Small intestine (tissue), 7 donors: ENCODE data around the gene GSN. TPM values are rescaled to one million over a fixed set of nuclear protein-coding genes. Genes with fewer than 3 reads are reported as not detected.
A peak's percentile ranks its signal among the peaks of the same experiment; 100 is the strongest.
"Not testable (repeated sequence)": the region's sequence is repeated elsewhere in the genome, so short reads cannot be mapped to it uniquely, and the experiment has no call there.

Experiments
- DNase-seq, 2 donors: peaks; one replicate each; pipeline versions ENCODE4 v3.0.0 to v3.0.0-alpha.2; 2013
- FAIRE-seq: peaks from 2 replicates; lab custom pipeline; 2012; peaks lifted over from hg19 to GRCh38; lab: Jason Lieb, UNC
- H3K27ac ChIP-seq, 3 donors: one replicate each; pipeline ENCODE4 v1.5.1; 2013; ENCODE audit warnings: low read length in 2 of 3, mild to moderate bottlenecking in 2 of 3, control low read depth in 1 of 3, inconsistent platforms in 1 of 3, low read depth in 1 of 3, moderate library complexity in 1 of 3
- H3K27me3 ChIP-seq, 3 donors: one replicate each; pipeline ENCODE4 v1.6.1; 2013; ENCODE audit warnings: low read length in 3 of 3, inconsistent platforms in 1 of 3; ENCODE audit not compliant: control insufficient read depth in 3 of 3, insufficient read depth in 3 of 3
- H3K36me3 ChIP-seq, 3 donors: one replicate each; pipeline ENCODE4 v1.6.1; 2013; ENCODE audit warnings: low read length in 3 of 3, inconsistent platforms in 1 of 3, low read depth in 1 of 3, mild to moderate bottlenecking in 1 of 3, moderate library complexity in 1 of 3; ENCODE audit not compliant: control insufficient read depth in 3 of 3, insufficient read depth in 2 of 3
- H3K4me1 ChIP-seq, 3 donors: one replicate each; pipeline ENCODE4 v1.6.1; 2013; ENCODE audit warnings: low read length in 2 of 3, inconsistent platforms in 1 of 3, low read depth in 1 of 3, mild to moderate bottlenecking in 1 of 3, moderate library complexity in 1 of 3; ENCODE audit not compliant: control insufficient read depth in 3 of 3, insufficient read depth in 2 of 3
- H3K4me3 ChIP-seq, 3 donors: one replicate each; pipeline ENCODE4 v1.5.1; 2013; ENCODE audit warnings: low read length in 3 of 3, control low read depth in 1 of 3, inconsistent platforms in 1 of 3, low read depth in 1 of 3, mild to moderate bottlenecking in 1 of 3, moderate library complexity in 1 of 3
- H3K9me3 ChIP-seq, 2 donors: one replicate each; pipeline ENCODE4 v1.6.1; 2013; ENCODE audit warnings: low read depth in 1 of 2, low read length in 1 of 2; ENCODE audit not compliant: control insufficient read depth in 2 of 2, insufficient read depth in 1 of 2
- WGBS, 3 donors: extraction: QIAGEN DNeasy Blood & Tissue Kit; methylation state at CpG; one replicate each; pipeline ENCODE4 v1.1.7; 2013; 5-methylcytosine and 5-hydroxymethylcytosine counted together
- polyA plus RNA-seq, 4 donors: library from polyadenylated mRNA; stranded (reverse) in 3 of 4; unstranded in 1 of 4; fragments of 200-250 nt in 3 of 4; fragments of 120-200 nt in 1 of 4; gene quantifications; one replicate each; pipeline versions ENCODE4 v1.2.1 to v1.2.3, GENCODE V29; 2013
- donor health status: healthy with polysubstance abuse.
- donor health status: control.
- donor health status: control.
- donor health status: Bipolar disorder and iron deficiency.
- donor health status: healthy.

GSN gene
- polyA plus RNA-seq, 4 donors, result 154 to 380 (median 201) TPM

DNA sequence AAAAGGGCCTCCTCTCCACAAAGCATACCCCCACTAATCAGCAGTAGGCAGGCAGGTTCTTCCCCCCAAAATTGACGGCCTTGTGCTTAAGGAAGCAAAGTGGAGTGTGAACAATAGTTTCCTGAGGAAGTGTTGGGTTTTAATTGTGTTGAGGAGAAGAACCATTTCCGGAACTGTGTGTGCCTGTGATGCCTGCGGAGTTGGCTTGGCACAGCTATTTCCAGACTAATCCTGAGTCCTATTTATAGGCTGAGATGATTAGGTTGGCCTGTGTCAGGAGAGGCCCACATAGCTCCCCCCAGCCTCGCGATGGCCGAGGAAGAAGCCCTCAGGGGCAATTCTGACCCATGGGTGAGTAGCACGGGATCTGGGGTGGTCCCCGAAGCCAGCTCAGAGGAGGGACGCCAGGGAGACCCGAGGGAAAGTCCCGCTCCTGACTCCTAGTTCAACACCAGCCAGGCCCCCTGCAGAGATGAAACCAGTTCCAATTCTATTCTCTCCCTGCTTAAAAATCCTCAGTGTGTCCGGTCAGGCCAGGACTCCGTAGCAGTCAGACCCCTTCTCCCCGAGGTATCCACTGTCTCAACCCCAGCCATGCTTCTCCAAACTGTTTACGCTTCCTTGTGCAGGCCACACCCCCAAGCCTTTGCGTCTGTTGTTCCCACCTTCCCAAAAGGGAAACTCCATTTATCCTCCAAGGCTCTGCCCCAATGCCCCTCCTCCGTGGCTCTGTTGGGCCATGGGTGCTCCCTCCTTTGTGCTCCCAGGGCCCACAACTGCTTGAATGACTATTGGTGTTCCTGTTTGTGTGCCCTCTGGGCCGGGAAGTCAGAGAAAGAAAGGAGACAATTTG, 18.1 kb downstream of the GSN start:
- no peak overlapping the region for H3K4me3 ChIP-seq
- H3K27me3 ChIP-seq, result no peaks in the 10 kb centered on the region
- DNase-seq (peak in 1 of 2 donors; percentile 65), FAIRE-seq (no peak)
- peaks cover 0 to 22% (median 0%) of the 10 kb centered on the region in 3 donors for H3K36me3 ChIP-seq
- H3K27ac ChIP-seq, result peak overlapping the region; percentile 95 to 99 (median 97)
- H3K9me3 ChIP-seq, result no peaks in the 10 kb centered on the region
- H3K4me1 ChIP-seq, result peaks cover 12 to 74% (median 37%) of the 10 kb centered on the region in 3 donors
- 37 to 53% (median 52%) methylated on average over 18 of the region's 18 CpGs for WGBS, 3 donors

DNA sequence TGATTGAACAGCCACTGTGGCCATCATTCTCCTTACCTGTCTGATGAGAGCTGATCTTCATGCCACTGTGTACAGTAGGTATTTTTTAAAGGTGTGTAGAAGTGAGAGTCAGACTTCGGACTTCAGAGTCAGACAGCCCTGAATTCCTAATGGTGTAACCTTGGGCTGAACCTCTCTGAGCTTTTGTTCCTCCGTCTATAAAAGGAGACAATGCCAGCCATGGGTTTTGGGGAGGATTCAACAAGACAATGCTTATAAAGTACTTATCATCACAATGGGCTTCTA, 18.7 kb downstream of the GSN start:
- no peak overlapping the region for H3K4me3 ChIP-seq
- no peaks in the 10 kb centered on the region for H3K9me3 ChIP-seq
- H3K4me1 ChIP-seq, result peaks cover 9 to 69% (median 33%) of the 10 kb centered on the region in 3 donors
- 24 to 43% (median 39%) methylated on average over 2 of the region's 2 CpGs for WGBS, 3 donors
- DNase-seq, result peak in 1 of 2 donors; percentile 86
- no peaks in the 10 kb centered on the region for H3K27me3 ChIP-seq
- no peak for FAIRE-seq
- peak overlapping the region; percentile 95 to 99 (median 97) for H3K27ac ChIP-seq
- H3K36me3 ChIP-seq, result peaks cover 0 to 22% (median 0%) of the 10 kb centered on the region in 3 donors

DNA sequence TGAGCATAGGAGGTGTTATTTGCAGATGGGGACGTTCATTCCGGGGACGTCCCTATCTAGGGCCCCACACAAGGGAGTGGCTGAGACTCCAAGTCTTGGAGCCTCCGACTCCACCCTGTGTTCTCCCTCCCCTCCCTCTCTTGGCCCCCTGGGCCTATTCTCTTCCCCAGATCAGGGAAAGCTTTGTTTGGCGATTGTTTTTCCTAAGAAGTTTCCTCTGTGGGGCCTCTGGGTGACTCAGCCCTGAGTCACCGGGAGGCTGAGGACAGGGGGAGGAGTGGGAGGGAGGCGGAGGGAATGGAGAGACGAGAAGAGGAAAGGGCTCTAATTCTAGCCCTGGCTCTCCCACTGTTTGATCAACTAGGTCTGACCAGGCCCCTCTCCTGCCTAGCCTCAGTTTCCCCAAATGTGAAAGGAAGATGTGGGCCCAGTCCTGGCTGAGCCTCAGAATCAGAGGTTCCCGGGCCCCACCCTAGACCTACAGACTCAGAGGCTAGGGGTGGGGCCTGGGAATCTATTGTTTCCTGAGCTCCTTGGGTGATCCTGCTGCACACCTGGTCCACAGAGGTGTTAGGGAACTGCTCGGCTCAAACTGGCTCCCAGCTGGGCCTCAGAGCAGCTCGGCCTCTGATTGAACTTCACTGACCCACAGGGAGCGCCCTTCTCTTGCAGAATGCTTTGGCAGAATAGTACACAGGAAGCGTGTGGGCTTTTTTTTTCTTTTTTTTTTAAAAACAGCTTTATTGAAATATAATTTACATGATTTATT, 19.2 kb downstream of the GSN start:
- Histone ChIP-seq H3K36me3 (peaks cover 0 to 19% (median 0%) of the 10 kb centered on the region in 3 donors), H3K27ac (peak overlapping the region; percentile 95 to 99 (median 97)), H3K4me1 (peaks cover 7 to 63% (median 30%) of the 10 kb centered on the region in 3 donors), H3K4me3 (no peak overlapping the region), H3K27me3 (no peaks in the 10 kb centered on the region), H3K9me3 (no peaks in the 10 kb centered on the region)
- peak; percentile 94 to 96 for DNase-seq
- no peak for FAIRE-seq
- WGBS, 3 donors, result 4 to 21% (median 19%) methylated on average over 13 of the region's 13 CpGs

DNA sequence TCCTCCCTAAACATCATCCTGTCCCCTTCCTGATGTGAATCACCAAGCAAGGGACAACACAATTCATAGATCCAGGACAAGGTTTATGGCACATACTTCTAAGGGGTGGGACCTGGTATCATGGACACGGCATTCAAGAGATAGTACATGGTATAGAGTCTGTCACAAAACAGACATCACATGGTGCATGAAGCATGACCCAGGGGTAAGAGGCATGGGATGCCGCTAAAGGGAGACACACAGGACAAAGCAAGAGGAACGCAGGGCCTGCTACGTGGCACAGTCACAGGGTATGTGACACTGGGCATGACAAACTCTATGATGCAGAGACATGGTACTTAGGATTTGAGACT, 20.7 kb downstream of the GSN start:
- Histone ChIP-seq H3K36me3 (peaks cover 0 to 12% (median 0%) of the 10 kb centered on the region in 3 donors), H3K4me3 (no peak overlapping the region), H3K9me3 (no peaks in the 10 kb centered on the region), H3K27ac (peak overlapping the region; percentile 76 to 97 (median 95)), H3K27me3 (no peaks in the 10 kb centered on the region), H3K4me1 (peaks cover 4 to 54% (median 26%) of the 10 kb centered on the region in 3 donors)
- FAIRE-seq (no peak), DNase-seq (peak; percentile 87 to 88)
- 46 to 62% (median 47%) methylated on average over 4 of the region's 4 CpGs for WGBS, 3 donors

DNA sequence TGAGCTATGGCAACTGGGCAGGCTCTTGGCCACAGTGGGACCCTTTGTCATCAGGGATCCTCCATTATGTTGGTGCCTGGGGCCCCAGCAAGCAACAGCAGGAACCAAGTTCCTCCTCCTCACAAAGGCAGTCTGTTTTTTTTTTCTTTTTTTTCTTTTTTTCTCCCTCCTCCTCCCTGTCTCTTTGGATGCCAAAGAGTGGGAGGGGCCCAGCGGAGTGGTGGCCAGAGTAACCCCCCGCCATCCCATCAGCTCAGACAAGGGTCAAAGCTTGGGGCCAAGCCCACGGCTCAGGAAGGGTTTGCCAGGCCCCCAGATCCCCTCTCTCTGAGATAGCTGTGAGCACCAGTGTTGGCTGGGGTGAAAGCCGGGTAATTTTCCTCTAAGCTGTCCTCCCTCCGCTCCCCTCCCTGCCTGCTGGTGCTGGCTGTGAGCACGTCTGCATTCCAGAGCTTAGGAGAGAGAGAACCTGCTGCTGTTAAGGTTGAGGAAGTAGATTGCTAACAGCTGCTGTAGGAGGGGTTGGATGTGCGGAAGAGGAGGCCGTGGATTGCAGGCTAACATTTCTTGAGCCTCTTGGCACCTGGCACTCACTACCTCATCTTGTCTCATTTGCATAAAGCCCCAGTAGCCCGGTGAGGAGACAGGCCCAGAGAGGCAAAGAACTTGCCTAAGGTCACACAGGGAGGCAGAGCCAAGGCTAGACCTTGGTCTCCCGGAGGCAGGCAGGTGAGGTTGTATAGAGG, 21.2 kb downstream of the GSN start:
- no peaks in the 10 kb centered on the region for H3K27me3 ChIP-seq
- no peak overlapping the region for H3K4me3 ChIP-seq
- 15 to 45% (median 29%) methylated on average over 10 of the region's 10 CpGs for WGBS, 3 donors
- H3K27ac ChIP-seq, result peak overlapping the region; percentile 76 to 97 (median 95)
- peaks cover 4 to 51% (median 25%) of the 10 kb centered on the region in 3 donors for H3K4me1 ChIP-seq
- no peaks in the 10 kb centered on the region for H3K9me3 ChIP-seq
- peaks cover 0 to 10% (median 0%) of the 10 kb centered on the region in 3 donors for H3K36me3 ChIP-seq
- DNase-seq, result peak; percentile 79 to 83
- FAIRE-seq, result no peak

DNA sequence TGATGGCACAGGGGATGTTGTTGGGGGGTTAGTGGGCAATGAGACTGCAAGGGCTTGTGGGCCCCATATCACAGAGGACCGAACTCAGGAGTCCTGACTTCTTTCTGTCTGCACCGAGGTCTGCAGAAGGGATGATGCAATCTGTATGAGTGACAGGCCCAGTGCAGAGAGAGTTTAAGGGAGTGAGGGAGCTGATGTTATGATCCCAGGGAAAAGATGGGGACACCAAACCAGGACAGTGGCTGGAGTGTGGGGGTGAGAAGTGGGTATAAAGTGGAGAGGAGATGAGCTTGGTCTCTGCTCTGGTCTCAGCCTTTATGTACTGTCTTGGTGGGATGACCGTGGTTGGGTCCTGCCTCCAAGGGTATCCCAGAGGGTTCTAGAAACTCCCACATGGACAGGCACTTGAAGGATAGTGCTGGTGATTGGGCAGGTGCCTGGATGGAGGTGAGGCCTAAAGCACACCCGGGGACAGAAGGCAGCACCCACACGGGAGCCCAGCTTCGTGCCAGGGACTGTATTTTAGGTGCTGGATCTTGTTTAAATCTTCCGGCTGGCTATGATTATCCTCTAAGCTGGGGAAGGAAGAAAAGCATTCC, 21.9 kb downstream of the GSN start:
- Histone ChIP-seq H3K36me3 (peaks cover 0 to 5% (median 0%) of the 10 kb centered on the region in 3 donors), H3K4me3 (no peak overlapping the region), H3K9me3 (no peaks in the 10 kb centered on the region), H3K27me3 (no peaks in the 10 kb centered on the region), H3K4me1 (peaks cover 4 to 51% (median 18%) of the 10 kb centered on the region in 3 donors), H3K27ac (peak overlapping the region; percentile 76 to 97 (median 95))
- no peak for DNase-seq
- FAIRE-seq, result no peak
- WGBS, 3 donors, result 67 to 78% (median 69%) methylated on average over 7 of the region's 7 CpGs

DNA sequence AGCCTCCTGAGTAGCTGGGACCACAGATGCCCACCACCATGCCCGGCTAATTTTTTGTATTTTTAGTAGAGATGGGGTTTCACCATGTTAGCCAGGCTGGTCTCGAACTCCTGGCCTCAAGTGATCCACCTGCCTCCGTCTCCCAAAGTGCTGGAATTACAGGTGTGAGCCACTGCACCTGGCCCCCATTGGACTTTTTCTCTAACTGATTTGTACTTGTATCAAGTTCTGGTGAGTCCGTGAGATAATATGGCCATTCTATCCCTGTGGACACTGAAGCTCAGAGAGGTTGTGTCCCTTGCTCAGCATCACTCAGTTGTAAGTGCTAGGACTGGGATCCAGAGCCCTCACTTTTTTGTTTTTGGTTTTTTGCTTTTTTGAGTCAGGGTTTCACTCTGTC, 23.6 kb downstream of the GSN start:
- H3K27me3 ChIP-seq, H3K27ac ChIP-seq, H3K9me3 ChIP-seq, DNase-seq, FAIRE-seq, H3K4me3 ChIP-seq: not testable (repeated sequence)
- whole genome bisulfite sequencing, 3 donors, result 75 to 100% (median 84%) methylated on average over 4 of the region's 4 CpGs
- H3K36me3 ChIP-seq, result peaks cover 0 to 17% (median 0%) of the 10 kb centered on the region in 3 donors
- H3K4me1 ChIP-seq, result peaks cover 0 to 41% (median 6%) of the 10 kb centered on the region in 3 donors
